Measurements from ENCODE around the gene ST8SIA6. TPM values are rescaled to one million over a fixed set of nuclear protein-coding genes. Genes with fewer than 3 reads are reported as not detected.

The ST8SIA6 gene
- polyA plus RNA-seq, 1 donor: 1.7 TPM

Other genes starting within 250 kb of the ST8SIA6 start
- gene VIM, start 226.4 kb downstream of the ST8SIA6 start, polyA plus RNA-seq (ENCODE audit: insufficient read length): 1,231 TPM
- gene HACD1, start 162.8 kb upstream of the ST8SIA6 start, polyA plus RNA-seq (ENCODE audit: insufficient read length): 16.5 TPM
- gene STAM, start 189.6 kb upstream of the ST8SIA6 start, polyA plus RNA-seq (ENCODE audit: insufficient read length): 36.8 TPM